B cell (primary cell): ENCODE measurements around the gene ATP10A. TPM values are rescaled to one million over a fixed set of nuclear protein-coding genes. Genes with fewer than 3 reads are reported as not detected.

Experiments used
- ATAC-seq: fragments of 200-7000 bp; cut with Tn5 transposase; one replicate; pipeline ENCODE4 v1.10.0; 2021; ENCODE audit warnings: low read depth, mild to moderate bottlenecking, moderate number of reproducible peaks, moderate library complexity
- CTCF ChIA-PET: fragments of 350-600 bp; sonication (Branson Sonifier 250); formaldehyde crosslinking; loops from one replicate; lab custom pipeline; 2021; ENCODE audit warnings: antibody characterized with exemption, inconsistent platforms; lab: Charles Lee
- POLR2A ChIA-PET: fragments of 350-600 bp; sonication (Branson Sonifier 250); formaldehyde crosslinking; loops from one replicate; lab custom pipeline; 2021; ENCODE audit warnings: antibody characterized with exemption; lab: Charles Lee
- DNase-seq: peaks from one replicate; pipeline ENCODE4 v3.0.0; 2013
- H2AFZ ChIP-seq: 2 replicates; pipeline ENCODE4 v1.6.1; 2012; ENCODE audit warnings: mild to moderate bottlenecking, low read depth, low read length; ENCODE audit not compliant: insufficient read depth, poor library complexity, severe bottlenecking
- H3K27ac ChIP-seq, 2 donors: 1 replicate in 1 of 2; 2 replicates in 1 of 2; pipeline ENCODE4 v1.5.1; 2012 to 2013; ENCODE audit warnings: low read length in 2 of 2, mild to moderate bottlenecking in 2 of 2, moderate library complexity in 1 of 2
- H3K27me3 ChIP-seq, 4 experiments: fragments of 200-600 bp in 1 of 4; sonication (generic) in 1 of 4; replicated peaks in 1 of 4; 1 replicate in 2 of 4; 2 replicates in 2 of 4; pipeline versions ENCODE4 v1.6.1 to v1.7.0; 2013 to 2016; ENCODE audit warnings: low read length in 3 of 4, mild to moderate bottlenecking in 2 of 4, mixed read lengths in 1 of 4, moderate library complexity in 1 of 4; ENCODE audit not compliant: insufficient read depth in 4 of 4, control insufficient read depth in 3 of 4; ENCODE audit errors: control extremely low read depth in 1 of 4
- H3K36me3 ChIP-seq, 2 experiments: replicated peaks in 1 of 2; 1 replicate in 1 of 2; 2 replicates in 1 of 2; pipeline versions ENCODE4 v1.6.1 to v1.7.1; 2013; ENCODE audit warnings: low read length in 1 of 2; ENCODE audit not compliant: insufficient read depth in 2 of 2, control insufficient read depth in 1 of 2; ENCODE audit errors: control extremely low read depth in 1 of 2, extremely low read depth in 1 of 2
- H3K4me1 ChIP-seq, 2 donors: fragments of 200-600 bp in 1 of 2; sonication (generic) in 1 of 2; 1 replicate in 1 of 2; 2 replicates in 1 of 2; pipeline versions ENCODE4 v1.5.1 to v1.6.1; 2013 to 2017; ENCODE audit warnings: low read length in 2 of 2; ENCODE audit not compliant: control insufficient read depth in 2 of 2, insufficient read depth in 2 of 2
- H3K4me2 ChIP-seq: replicated peaks from 2 replicates; pipeline ENCODE3; 2012; ENCODE audit warnings: mild to moderate bottlenecking, low read depth, low read length; ENCODE audit not compliant: poor library complexity, severe bottlenecking
- H3K4me3 ChIP-seq, 5 experiments: fragments of 200-600 bp in 1 of 5; sonication (generic) in 1 of 5; 1 replicate in 3 of 5; 2 replicates in 2 of 5; pipeline versions ENCODE4 v1.5.1 to v1.7.0; 2011 to 2016; ENCODE audit warnings: low read length in 4 of 5, mild to moderate bottlenecking in 4 of 5, low read depth in 2 of 5, control low read depth in 1 of 5, moderate library complexity in 1 of 5; ENCODE audit not compliant: insufficient read depth in 1 of 5; ENCODE audit errors: control extremely low read depth in 1 of 5, extremely low read depth in 1 of 5
- H3K79me2 ChIP-seq: fragments of 200-600 bp; sonication (generic); one replicate; pipeline ENCODE4 v1.6.0; 2016; ENCODE audit warnings: low read length; ENCODE audit not compliant: control insufficient read depth, insufficient read depth
- H3K9ac ChIP-seq: fragments of 200-600 bp; sonication (generic); 2 replicates; pipeline ENCODE4 v1.6.1; 2017; ENCODE audit warnings: mild to moderate bottlenecking, low read length, moderate library complexity
- H3K9me3 ChIP-seq, 3 donors: one replicate each; pipeline versions ENCODE4 v1.6.1 to v1.7.1; 2013; ENCODE audit warnings: low read length in 2 of 3; ENCODE audit not compliant: control insufficient read depth in 2 of 3, insufficient read depth in 1 of 3; ENCODE audit errors: control extremely low read depth in 1 of 3
- H4K20me1 ChIP-seq: 2 replicates; pipeline ENCODE4 v1.6.0; 2012; ENCODE audit warnings: mild to moderate bottlenecking, low read length; ENCODE audit not compliant: insufficient read depth, control insufficient read depth, poor library complexity, severe bottlenecking
- H3K27ac Mint-ChIP-seq: one replicate; pipeline ENCODE4 v1.8.0; 2021; ENCODE audit warnings: mixed read lengths
- H3K27me3 Mint-ChIP-seq: one replicate; pipeline ENCODE4 v1.8.0; 2021; ENCODE audit warnings: mixed read lengths
- H3K4me1 Mint-ChIP-seq: one replicate; pipeline ENCODE4 v1.8.0; 2021; ENCODE audit warnings: mixed read lengths
- H3K4me3 Mint-ChIP-seq: one replicate; pipeline ENCODE4 v1.8.0; 2021; ENCODE audit warnings: mixed read lengths
- H3K9me3 Mint-ChIP-seq: one replicate; pipeline ENCODE4 v1.8.0; 2022; ENCODE audit warnings: mixed read lengths; ENCODE audit not compliant: insufficient read depth
- CTCF ChIP-seq: fragments of 200-600 bp; IDR thresholded peaks from one replicate; pipeline ENCODE4 v1.8.0; 2022; ENCODE audit warnings: antibody characterized with exemption, mild to moderate bottlenecking
- EZH2 ChIP-seq: IDR thresholded peaks from 2 replicates; pipeline ENCODE4 v1.6.1; 2012; ENCODE audit warnings: borderline replicate concordance, low read depth, mild to moderate bottlenecking, moderate library complexity, low read length; ENCODE audit not compliant: insufficient read depth, poor library complexity, severe bottlenecking
- WGBS: methylation state at CpG from one replicate; pipeline ENCODE4 v1.1.5; 2013; ENCODE audit warnings: missing lambda C conversion rate; ENCODE audit not compliant: insufficient coverage; 5-methylcytosine and 5-hydroxymethylcytosine counted together
- intact Hi-C: fragments of 100-400 bp; cut with micrococcal nuclease; formaldehyde crosslinking; loops from one replicate; pipeline ENCODE4 v1.10.0; 2022
- polyA plus RNA-seq: library from polyadenylated mRNA; depleted of rRNA; stranded (reverse); fragments of >200 nt; gene quantifications from 2 replicates; pipeline ENCODE4 v1.2.3, GENCODE V29; 2012
- total RNA-seq, 2 donors: library from RNA; stranded (reverse); fragments of 120-200 nt in 1 of 2; gene quantifications; 1 replicate in 1 of 2; 2 replicates in 1 of 2; pipeline versions ENCODE4 v1.2.3 to v1.2.4, GENCODE V29; 2013 to 2022

The ATP10A gene
- total and polyA plus RNA-seq, 2 donors (not counting 1 experiment from before 2014, with no cell fraction given) = 0.21 to 0.22 TPM

GRCh38 chr15:25767356-25768151 lies 95.6 kb downstream of the ATP10A start:
- H3K9me3 Mint-ChIP-seq = no peaks in the 10 kb centered on the region
- Histone ChIP-seq H3K4me1 (no peaks in the 10 kb centered on the region), H3K9ac (no peak overlapping the region), H3K4me2 (no peak overlapping the region), H3K27ac (no peak overlapping the region), H4K20me1 (no peaks in the 10 kb centered on the region), H3K79me2 (no peaks in the 10 kb centered on the region), H3K9me3 (peaks cover 0 to 20% (median 0%) of the 10 kb centered on the region in 3 donors), H2AFZ (no peak overlapping the region), H3K27me3 (peaks cover 0 to 2% (median 0%) of the 10 kb centered on the region in 4 experiments), H3K36me3 (no peaks in the 10 kb centered on the region), H3K4me3 (no peak overlapping the region)
- no peak overlapping the region for H3K4me3 Mint-ChIP-seq
- WGBS = 92% methylated on average over 13 of the region's 13 CpGs
- H3K27ac Mint-ChIP-seq = no peak overlapping the region
- TF ChIP-seq CTCF = no peak
- no peak for TF ChIP-seq EZH2
- H3K27me3 Mint-ChIP-seq = no peaks in the 10 kb centered on the region
- CTCF ChIA-PET = no interaction called here
- POLR2A ChIA-PET = no interaction called here
- H3K4me1 Mint-ChIP-seq = no peaks in the 10 kb centered on the region
- DNase-seq = no peak
- no peak for ATAC-seq
- intact Hi-C loops = no loop called here

- peaks cover 5% of the 10 kb centered on the region for H3K4me1 Mint-ChIP-seq
- Histone ChIP-seq H3K79me2 (no peaks in the 10 kb centered on the region), H2AFZ (no peak overlapping the region), H3K4me2 (no peak overlapping the region), H3K9me3 (peaks cover 0 to 25% (median 0%) of the 10 kb centered on the region in 3 donors), H3K4me1 (no peaks in the 10 kb centered on the region), H3K36me3 (no peaks in the 10 kb centered on the region), H3K27me3 (peaks cover 0 to 2% (median 0%) of the 10 kb centered on the region in 4 experiments), H4K20me1 (no peaks in the 10 kb centered on the region), H3K9ac (no peak overlapping the region), H3K4me3 (no peak overlapping the region), H3K27ac (no peak overlapping the region)
- no peaks in the 10 kb centered on the region for H3K27me3 Mint-ChIP-seq
- no peak overlapping the region for H3K27ac Mint-ChIP-seq
- WGBS = 100% methylated on average over 5 of the region's 7 CpGs
- H3K9me3 Mint-ChIP-seq = peaks cover 2% of the 10 kb centered on the region
- ATAC-seq (no peak), DNase-seq (no peak)
- intact Hi-C loops = no loop called here
- ChIA-PET POLR2A (no interaction called here), CTCF (no interaction called here)
- TF ChIP-seq CTCF (no peak), EZH2 (no peak)
- H3K4me3 Mint-ChIP-seq = no peak overlapping the region
Measured at GRCh38 chr15:25766417-25766816, 96.7 kb downstream of the ATP10A start.
